ENCODE results near the gene GPR61. TPM values are rescaled to one million over a fixed set of nuclear protein-coding genes. Genes with fewer than 3 reads are reported as not detected.

The GPR61 gene
- total RNA-seq, 2 experiments from 2014 or later, result 0.31 TPM; not detected in 1

- H3K36me3 Mint-ChIP-seq (ENCODE audit: low read depth), result peaks cover 4% of the 10 kb centered on the region
- peak within 1 kb of the TSS; percentile 73 for H3K27ac Mint-ChIP-seq
- H3K4me1 Mint-ChIP-seq (ENCODE audit: low read depth), result peaks cover 59% of the 10 kb centered on the region
- CTCF ChIA-PET, result interaction anchor here (0.9 to 35.8 kb wide), 3 partner anchors 14 to 84 kb away, joined by 3 to 1207 read pairs (median 375); partner anchors contain the start of genes CYB561D1, GPR61 and PSMA5
- DNase-seq, result peak; percentile 54
- peaks cover 4% of the 10 kb centered on the region for H3K9me3 Mint-ChIP-seq
- no peaks in the 10 kb centered on the region for H3K27me3 Mint-ChIP-seq (ENCODE audit: low read depth)
- intact Hi-C loops (cut with micrococcal nuclease), result loop anchor here (2.0 to 5.0 kb wide), 2 partner anchors 27 to 417 kb away; partner anchors contain the start of genes ATXN7L2 and TMEM167B
- peak within 1 kb of the TSS; percentile 88 for H3K4me3 Mint-ChIP-seq
Observed at GRCh38 chr1:109509176-109510134, 30.2 kb upstream of the GPR61 start, which contains the start of gene AMIGO1. AMIGO1 (minus strand) TSS chr1:109509727; CDS start chr1:109508912, 815 bp downstream.

DNA sequence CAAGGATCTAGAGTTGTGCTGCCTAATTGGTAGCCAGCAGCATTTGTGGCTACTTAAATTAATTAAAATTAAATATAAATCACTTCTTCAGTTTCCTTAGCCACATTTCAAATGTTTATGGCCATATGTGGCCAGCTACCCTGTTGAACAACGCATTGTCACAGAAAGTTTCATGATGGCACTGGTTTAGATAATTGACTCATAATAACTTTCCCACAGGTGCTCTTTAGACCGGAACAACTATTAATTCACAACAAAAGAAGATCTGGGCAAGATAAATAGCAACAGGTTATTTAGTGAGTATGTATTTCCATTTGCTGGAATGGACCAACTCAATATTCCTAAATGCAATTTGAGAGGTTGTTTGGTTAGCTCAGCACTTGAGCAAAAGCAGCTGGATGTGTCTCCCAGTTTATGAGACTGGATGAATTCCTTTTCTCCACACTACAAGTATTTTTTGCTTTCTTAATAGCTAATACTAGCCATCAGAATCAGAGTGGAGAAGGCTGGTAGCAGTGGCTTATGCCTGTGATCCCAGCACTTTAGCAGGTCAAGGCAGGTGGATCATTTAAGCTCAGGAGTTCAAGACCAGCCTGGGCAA is 26.5 kb upstream of the GPR61 start:
- peaks cover 2% of the 10 kb centered on the region for H3K36me3 Mint-ChIP-seq (ENCODE audit: low read depth)
- H3K27ac Mint-ChIP-seq, result no peak overlapping the region
- H3K27me3 Mint-ChIP-seq (ENCODE audit: low read depth), result no peaks in the 10 kb centered on the region
- no peak overlapping the region for H3K4me3 Mint-ChIP-seq
- intact Hi-C loops (cut with micrococcal nuclease), result no loop called here
- H3K4me1 Mint-ChIP-seq (ENCODE audit: low read depth), result peaks cover 29% of the 10 kb centered on the region
- DNase-seq, result no peak
- no peaks in the 10 kb centered on the region for H3K9me3 Mint-ChIP-seq
- CTCF ChIA-PET, result interaction anchor here (0.7 to 35.8 kb wide), 4 partner anchors 17 to 114 kb away, joined by 3 to 1207 read pairs (median 190); partner anchors contain the start of genes CYB561D1 and GPR61

- no peaks in the 10 kb centered on the region for H3K9me3 Mint-ChIP-seq
- intact Hi-C loops (cut with micrococcal nuclease), result no loop called here
- DNase-seq, result no peak
- H3K4me3 Mint-ChIP-seq, result no peak overlapping the region
- H3K27me3 Mint-ChIP-seq (ENCODE audit: low read depth), result no peaks in the 10 kb centered on the region
- H3K36me3 Mint-ChIP-seq (ENCODE audit: low read depth), result no peaks in the 10 kb centered on the region
- H3K27ac Mint-ChIP-seq, result no peak overlapping the region
- H3K4me1 Mint-ChIP-seq (ENCODE audit: low read depth), result peaks cover 18% of the 10 kb centered on the region
- CTCF ChIA-PET, result interaction anchor here (0.6 to 35.8 kb wide), 8 partner anchors 10 to 1550 kb away, joined by 3 to 1207 read pairs (median 5); partner anchors contain the start of genes CYB561D1 and GPR61
Observed at GRCh38 chr1:109514846-109515245, 24.8 kb upstream of the GPR61 start.

DNA sequence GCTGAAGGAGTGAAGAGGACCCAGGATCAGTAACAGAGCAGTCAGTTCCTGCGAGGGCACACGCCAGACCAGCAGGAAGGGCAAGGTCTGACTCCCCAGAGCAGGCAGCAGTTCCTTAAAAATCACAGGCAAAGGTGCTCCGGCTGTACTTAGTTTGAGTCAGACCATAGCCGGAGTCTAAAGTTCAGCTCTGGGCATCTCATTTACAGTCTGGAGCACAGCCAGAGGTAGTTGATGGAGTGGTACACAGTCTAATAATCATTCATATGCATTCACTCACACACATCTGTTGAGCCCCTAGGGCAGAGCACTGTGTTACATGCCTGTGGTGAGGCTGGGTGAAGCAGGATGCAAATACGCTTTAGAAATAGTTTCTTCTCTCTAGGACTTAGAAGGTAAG is 22.8 kb upstream of the GPR61 start:
- no peaks in the 10 kb centered on the region for H3K36me3 Mint-ChIP-seq (ENCODE audit: low read depth)
- H3K9me3 Mint-ChIP-seq, result no peaks in the 10 kb centered on the region
- H3K27ac Mint-ChIP-seq, result no peak overlapping the region
- no peaks in the 10 kb centered on the region for H3K4me1 Mint-ChIP-seq (ENCODE audit: low read depth)
- no peaks in the 10 kb centered on the region for H3K27me3 Mint-ChIP-seq (ENCODE audit: low read depth)
- CTCF ChIA-PET, result interaction anchor here (0.7 to 35.8 kb wide), 5 partner anchors 14 to 239 kb away, joined by 3 to 1207 read pairs (median 4); partner anchors contain the start of genes CYB561D1 and GPR61
- no peak for DNase-seq
- intact Hi-C loops (cut with micrococcal nuclease), result no loop called here
- H3K4me3 Mint-ChIP-seq, result no peak overlapping the region

DNA sequence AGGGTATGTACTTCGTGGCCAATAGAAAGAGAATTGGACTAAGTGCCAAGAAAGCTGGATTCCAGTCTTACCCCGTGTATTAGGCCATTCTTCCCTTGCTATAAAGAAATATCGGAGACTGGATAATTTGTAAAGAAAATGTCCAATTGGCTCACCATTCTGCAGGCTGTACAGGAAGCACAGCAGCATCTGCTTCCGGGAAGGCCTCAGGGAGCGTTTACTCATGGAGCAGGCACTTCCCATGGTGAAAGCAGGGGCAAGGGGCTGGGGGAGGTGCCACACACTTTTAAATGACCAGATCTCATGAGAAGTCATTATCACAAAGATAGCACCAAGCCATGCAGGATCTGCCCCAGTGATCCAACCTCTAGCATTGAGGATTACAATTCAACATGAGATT is 22.3 kb upstream of the GPR61 start:
- H3K4me1 Mint-ChIP-seq (ENCODE audit: low read depth), result no peaks in the 10 kb centered on the region
- intact Hi-C loops (cut with micrococcal nuclease), result no loop called here
- H3K27ac Mint-ChIP-seq, result no peak overlapping the region
- H3K4me3 Mint-ChIP-seq, result no peak overlapping the region
- no peaks in the 10 kb centered on the region for H3K36me3 Mint-ChIP-seq (ENCODE audit: low read depth)
- no peaks in the 10 kb centered on the region for H3K27me3 Mint-ChIP-seq (ENCODE audit: low read depth)
- no peaks in the 10 kb centered on the region for H3K9me3 Mint-ChIP-seq
- CTCF ChIA-PET, result interaction anchor here (21.4 to 35.8 kb wide), 2 partner anchors 14 to 21 kb away, joined by 375 to 1207 read pairs; partner anchors contain the start of genes CYB561D1 and GPR61
- no peak for DNase-seq

GRCh38 chr1:109521002-109521951 is 18.4 kb upstream of the GPR61 start:
- Mint-ChIP-seq H3K4me3 (no peak overlapping the region), H3K27me3 (ENCODE audit: low read depth) (no peaks in the 10 kb centered on the region), H3K4me1 (ENCODE audit: low read depth) (no peaks in the 10 kb centered on the region), H3K27ac (no peak overlapping the region), H3K9me3 (no peaks in the 10 kb centered on the region), H3K36me3 (ENCODE audit: low read depth) (no peaks in the 10 kb centered on the region)
- DNase-seq, result no peak
- CTCF ChIA-PET, result interaction anchor here (0.6 to 19.9 kb wide), 6 partner anchors 11 to 243 kb away, joined by 3 to 1207 read pairs (median 10); partner anchors contain the start of genes AMIGO1, ATXN7L2 and CYB561D1
- intact Hi-C loops (cut with micrococcal nuclease), result no loop called here

DNA sequence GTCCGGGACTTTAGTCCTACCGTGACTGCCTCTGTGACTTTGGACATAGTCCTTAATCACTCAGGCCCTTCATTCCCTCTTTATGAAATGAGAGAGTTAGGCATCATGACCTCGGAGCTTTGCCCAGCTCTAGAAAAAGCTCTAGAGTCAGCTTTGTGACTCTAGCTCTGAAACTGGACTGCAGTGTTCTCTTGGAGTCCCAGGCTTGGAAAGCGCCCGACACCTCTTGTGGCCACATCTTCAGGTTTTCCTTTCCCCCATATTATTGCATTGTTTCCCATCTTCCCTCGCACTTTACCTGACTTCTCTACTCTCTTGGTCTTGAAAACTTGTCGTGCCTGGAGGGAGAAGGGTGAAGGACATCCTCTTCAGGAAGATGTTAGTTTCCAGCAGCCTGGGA is 17.6 kb upstream of the GPR61 start:
- Mint-ChIP-seq H3K4me1 (ENCODE audit: low read depth) (no peaks in the 10 kb centered on the region), H3K36me3 (ENCODE audit: low read depth) (no peaks in the 10 kb centered on the region), H3K9me3 (no peaks in the 10 kb centered on the region), H3K27ac (no peak overlapping the region), H3K4me3 (no peak overlapping the region), H3K27me3 (ENCODE audit: low read depth) (no peaks in the 10 kb centered on the region)
- CTCF ChIA-PET, result interaction anchor here (0.6 to 19.9 kb wide), 3 partner anchors 10 to 244 kb away, joined by 3 to 1207 read pairs (median 16); partner anchors contain the start of genes AMIGO1, ATXN7L2 and CYB561D1
- intact Hi-C loops (cut with micrococcal nuclease), result no loop called here
- no peak for DNase-seq

GRCh38 chr1:109523706-109524105 is 16.0 kb upstream of the GPR61 start:
- intact Hi-C loops (cut with micrococcal nuclease), result no loop called here
- H3K9me3 Mint-ChIP-seq, result no peaks in the 10 kb centered on the region
- DNase-seq, result no peak
- CTCF ChIA-PET, result interaction anchor here (1.3 to 19.9 kb wide), 3 partner anchors 9 to 23 kb away, joined by 3 to 1207 read pairs (median 16); partner anchors contain the start of genes AMIGO1, ATXN7L2 and CYB561D1
- H3K36me3 Mint-ChIP-seq (ENCODE audit: low read depth), result no peaks in the 10 kb centered on the region
- H3K27ac Mint-ChIP-seq, result no peak overlapping the region
- no peaks in the 10 kb centered on the region for H3K4me1 Mint-ChIP-seq (ENCODE audit: low read depth)
- H3K4me3 Mint-ChIP-seq, result no peak overlapping the region
- H3K27me3 Mint-ChIP-seq (ENCODE audit: low read depth), result no peaks in the 10 kb centered on the region

GRCh38 chr1:109527098-109527811 is 12.4 kb upstream of the GPR61 start:
- Mint-ChIP-seq H3K9me3 (no peaks in the 10 kb centered on the region), H3K27me3 (ENCODE audit: low read depth) (no peaks in the 10 kb centered on the region), H3K4me3 (no peak overlapping the region), H3K36me3 (ENCODE audit: low read depth) (no peaks in the 10 kb centered on the region), H3K4me1 (ENCODE audit: low read depth) (peaks cover 16% of the 10 kb centered on the region), H3K27ac (no peak overlapping the region)
- DNase-seq, result no peak
- intact Hi-C loops (cut with micrococcal nuclease), result no loop called here
- CTCF ChIA-PET, result interaction anchor here (19.9 kb wide), 1 partner anchor 26 kb away, joined by 1207 read pairs; the partner anchor contains the start of genes AMIGO1, ATXN7L2 and CYB561D1

DNA sequence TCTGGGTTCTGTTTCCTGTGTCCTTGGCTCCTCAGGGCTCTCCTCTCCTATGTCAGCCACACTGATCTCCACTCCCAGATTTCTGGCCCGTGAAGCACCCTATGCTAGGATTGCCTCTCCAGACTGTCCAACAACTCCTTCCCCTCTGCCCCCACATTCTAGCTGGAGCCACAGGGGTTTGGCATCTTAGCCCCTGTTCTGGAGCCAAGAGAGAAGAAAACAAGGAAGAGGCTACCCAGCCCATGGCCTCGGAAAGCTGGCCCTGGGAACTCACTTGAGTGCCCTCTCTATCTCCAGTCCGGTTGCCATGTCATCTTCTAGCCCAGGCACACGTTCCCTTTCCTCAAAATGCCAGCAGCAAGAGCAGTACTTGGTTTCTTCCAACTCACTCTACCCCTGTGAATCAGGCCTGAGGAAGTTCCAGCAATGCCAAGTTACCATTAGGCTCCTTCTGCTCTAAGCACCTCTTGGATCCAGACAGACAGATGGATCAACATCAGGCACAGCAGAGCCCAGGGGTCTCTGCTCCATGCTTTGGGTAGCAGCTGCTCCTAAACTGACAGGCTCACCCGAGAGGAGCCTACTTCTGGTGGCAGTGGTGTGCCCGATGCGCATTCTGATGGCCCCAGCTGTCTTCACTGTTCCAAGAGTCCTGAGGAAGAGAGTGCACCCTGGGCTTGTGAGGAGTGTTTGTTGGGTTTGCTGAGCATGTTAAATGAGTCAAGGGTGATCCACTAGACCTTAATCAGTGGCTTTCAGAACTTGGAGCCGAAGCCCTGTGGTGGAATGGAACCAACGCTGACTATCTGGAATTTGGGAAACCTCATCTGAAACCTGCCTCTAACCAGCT is 11.6 kb upstream of the GPR61 start:
- CTCF ChIA-PET, result interaction anchor here (1.4 to 19.9 kb wide), 2 partner anchors 27 to 245 kb away, joined by 4 to 1207 read pairs; partner anchors contain the start of genes AMIGO1, ATXN7L2, CYB561D1 and PSRC1
- Mint-ChIP-seq H3K4me3 (no peak overlapping the region), H3K9me3 (no peaks in the 10 kb centered on the region), H3K27ac (no peak overlapping the region), H3K4me1 (ENCODE audit: low read depth) (peaks cover 22% of the 10 kb centered on the region), H3K27me3 (ENCODE audit: low read depth) (no peaks in the 10 kb centered on the region), H3K36me3 (ENCODE audit: low read depth) (no peaks in the 10 kb centered on the region)
- intact Hi-C loops (cut with micrococcal nuclease), result no loop called here
- no peak for DNase-seq
